Coronary artery (tissue), 2 donors: ENCODE results near the gene CPED1.
A peak's percentile ranks its signal among the peaks of the same experiment; 100 is the strongest.

Source experiments
- DNase-seq: peaks from one replicate; pipeline ENCODE4 v3.0.0-alpha.2; 2017; ENCODE audit warnings: low spot score
- H3K27ac ChIP-seq, 2 donors: fragments of 200-600 bp; sonication (generic); one replicate each; pipeline ENCODE4 v1.5.1; 2016 to 2019
- H3K4me3 ChIP-seq: fragments of 200-600 bp; sonication (generic); 2 replicates; pipeline ENCODE4 v1.5.1; 2016; ENCODE audit warnings: mild to moderate bottlenecking, moderate library complexity
- CTCF ChIP-seq: fragments of 200-600 bp; sonication (generic); IDR thresholded peaks from one replicate; pipeline ENCODE4 v1.5.1; 2019; ENCODE audit warnings: antibody characterized with exemption

Gene CPED1

DNA sequence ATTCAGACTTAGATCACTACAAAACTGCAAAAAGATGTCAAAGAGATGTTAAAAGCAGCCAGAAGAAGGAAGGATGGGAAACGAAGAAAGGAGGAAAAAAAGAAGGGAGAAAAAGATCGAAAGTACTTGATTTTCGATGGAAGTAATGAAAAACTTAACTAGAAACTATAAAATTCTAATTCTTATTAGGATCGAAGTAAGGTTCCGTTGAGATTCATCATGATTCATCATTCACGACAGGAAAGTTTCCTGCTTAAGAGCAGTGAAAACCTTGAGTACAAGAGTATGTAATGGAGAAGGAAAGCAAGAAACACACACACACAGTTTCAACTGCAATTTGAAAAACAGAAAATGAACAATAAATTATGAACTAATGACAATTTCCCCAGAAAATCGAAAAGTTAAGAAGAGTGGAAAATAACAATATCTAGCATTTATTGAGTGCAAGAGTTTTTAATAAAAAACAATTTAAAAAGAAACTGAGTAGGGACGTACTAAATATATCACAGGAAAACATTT is 39.1 kb upstream of the CPED1 start:
- no peak for TF ChIP-seq CTCF
- no peak for DNase-seq
- Histone ChIP-seq H3K27ac (peak overlapping the region in 1 of 2 donors; percentile 97), H3K4me3 (peak overlapping the region; percentile 81)

- H3K4me3 ChIP-seq: peak overlapping the region; percentile 81
- H3K27ac ChIP-seq: peak overlapping the region; percentile 77 to 97
- no peak for TF ChIP-seq CTCF
- no peak for DNase-seq
Measured at GRCh38 chr7:120949998-120950538, 38.4 kb upstream of the CPED1 start.

- TF ChIP-seq CTCF: no peak
- Histone ChIP-seq H3K27ac (peak within 1 kb of the TSS; percentile 97 to 98), H3K4me3 (peak within 1 kb of the TSS; percentile 81)
- peak; percentile 98 for DNase-seq
Measured at GRCh38 chr7:120950539-120951308, 37.8 kb upstream of the CPED1 start, which contains the start of gene ING3. ING3 (plus strand) TSS chr7:120950777; CDS start chr7:120950897, 120 bp downstream.

DNA sequence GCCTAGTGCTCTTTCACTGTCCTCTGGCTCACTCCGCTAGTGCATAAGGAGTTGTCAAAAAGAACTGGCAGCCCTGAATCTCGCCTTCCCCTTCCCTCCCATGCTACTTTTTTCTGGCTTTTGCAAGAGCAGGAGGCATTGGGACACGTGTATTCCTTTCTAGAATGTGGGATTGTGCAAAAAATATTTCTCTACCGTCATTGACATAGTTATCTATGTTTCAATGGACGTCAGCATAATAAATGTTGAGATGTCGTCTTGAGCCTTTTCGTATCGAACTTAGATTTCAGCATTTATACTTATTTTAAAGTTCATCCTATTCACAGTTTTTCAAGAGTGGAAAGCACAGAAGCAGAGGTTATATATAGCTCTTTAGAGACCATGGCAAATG is 37.2 kb upstream of the CPED1 start:
- no peak for DNase-seq

GRCh38 chr7:120951826-120952225 is 36.7 kb upstream of the CPED1 start:
- no peak for TF ChIP-seq CTCF
- Histone ChIP-seq H3K27ac (no peak overlapping the region), H3K4me3 (peak overlapping the region; percentile 81)
- DNase-seq: no peak

More for the DNA sequence above, 37.2 kb upstream of the CPED1 start:
- Histone ChIP-seq H3K27ac (peak overlapping the region; percentile 97 to 98), H3K4me3 (peak overlapping the region; percentile 81)
- TF ChIP-seq CTCF: no peak

DNA sequence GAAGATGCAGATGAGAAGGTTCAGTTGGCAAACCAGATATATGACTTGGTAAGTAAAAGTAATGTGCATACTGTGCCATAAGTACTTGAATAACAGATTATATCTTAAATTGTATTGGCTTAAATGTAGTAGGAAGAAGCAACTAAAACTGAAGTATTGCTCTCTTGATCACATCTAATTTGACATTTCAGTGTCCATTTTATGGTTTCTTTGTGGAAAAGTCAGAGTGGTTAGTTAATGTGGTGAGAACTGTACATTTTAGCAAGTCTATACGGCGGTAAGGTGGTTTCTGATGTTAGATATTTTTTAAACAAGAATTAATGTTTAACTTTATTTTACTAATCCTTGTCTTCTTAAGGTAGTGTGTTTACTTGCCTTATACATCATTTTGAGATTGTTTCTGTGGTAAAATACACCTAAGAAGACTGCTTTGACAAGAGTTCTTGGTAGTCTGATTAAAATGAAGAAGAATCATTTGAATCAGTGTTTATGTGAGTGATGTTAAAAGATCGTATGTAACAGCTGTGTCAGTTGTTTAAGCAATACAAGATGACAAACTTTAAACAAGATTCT is 32.8 kb upstream of the CPED1 start:
- no peak overlapping the region for H3K27ac ChIP-seq
- no peak for DNase-seq
- no peak overlapping the region for H3K4me3 ChIP-seq
- TF ChIP-seq CTCF: no peak
